Measurements from ENCODE around the gene BNIP2. TPM values are rescaled to one million over a fixed set of nuclear protein-coding genes. Genes with fewer than 3 reads are reported as not detected.

Gene BNIP2
- total and polyA plus RNA-seq, 2 donors: 63.9 to 66.9 TPM

Other genes starting within 250 kb of the BNIP2 start
- 1.1 TPM for gene GCNT3, start 77.5 kb downstream of the BNIP2 start, total RNA-seq
- 2.4 TPM for gene GCNT3, start 77.5 kb downstream of the BNIP2 start, polyA plus RNA-seq
- 90.2 TPM for gene GTF2A2, start 31.8 kb downstream of the BNIP2 start, total RNA-seq
- 150 TPM for gene GTF2A2, start 31.8 kb downstream of the BNIP2 start, polyA plus RNA-seq

All from thymus (tissue), 2 donors.